Osteocyte (in vitro differentiated cells): Measurements from ENCODE around the gene HPRT1. TPM values are rescaled to one million over a fixed set of nuclear protein-coding genes. Genes with fewer than 3 reads are reported as not detected.

Source experiments
- DNase-seq: peaks from one replicate; pipeline ENCODE4 v3.0.0; 2021; ENCODE audit warnings: mixed read lengths; ENCODE audit not compliant: unreplicated experiment; ENCODE audit errors: extremely low spot score
- H3K27ac Mint-ChIP-seq: one replicate; pipeline ENCODE4 v1.8.0; 2021; ENCODE audit warnings: mild to moderate bottlenecking, mixed read lengths; ENCODE audit not compliant: unreplicated experiment
- H3K27me3 Mint-ChIP-seq: one replicate; pipeline ENCODE4 v1.8.0; 2021; ENCODE audit warnings: mixed read lengths; ENCODE audit not compliant: unreplicated experiment
- H3K36me3 Mint-ChIP-seq: one replicate; pipeline ENCODE4 v1.8.0; 2021; ENCODE audit warnings: mixed read lengths; ENCODE audit not compliant: unreplicated experiment
- H3K4me1 Mint-ChIP-seq: one replicate; pipeline ENCODE4 v1.8.0; 2021; ENCODE audit warnings: mixed read lengths; ENCODE audit not compliant: unreplicated experiment
- H3K4me3 Mint-ChIP-seq: one replicate; pipeline ENCODE4 v1.8.0; 2021; ENCODE audit warnings: mild to moderate bottlenecking, moderate library complexity, mixed read lengths; ENCODE audit not compliant: unreplicated experiment
- H3K9me3 Mint-ChIP-seq: one replicate; pipeline ENCODE4 v1.8.0; 2021; ENCODE audit warnings: mixed read lengths; ENCODE audit not compliant: unreplicated experiment
- CTCF ChIP-seq: fragments of 200-600 bp; sonication (generic); IDR thresholded peaks from 2 replicates; pipeline ENCODE4 v1.5.0; 2021; ENCODE audit warnings: antibody characterized with exemption, mild to moderate bottlenecking, moderate library complexity
- total RNA-seq: library from RNA; stranded (reverse); gene quantifications from 2 replicates; pipeline ENCODE4 v1.2.1, GENCODE V29; 2021

HPRT1 gene
- total RNA-seq, 1 donor from 2014 or later: 18.2 TPM

GRCh38 chrX:134502686-134503085 lies 42.7 kb downstream of the HPRT1 start:
- H3K27ac Mint-ChIP-seq: no peak overlapping the region
- H3K9me3 Mint-ChIP-seq: no peaks in the 10 kb centered on the region
- no peaks in the 10 kb centered on the region for H3K4me1 Mint-ChIP-seq
- H3K36me3 Mint-ChIP-seq: peaks cover 6% of the 10 kb centered on the region
- no peak for TF ChIP-seq CTCF
- H3K4me3 Mint-ChIP-seq: no peak overlapping the region
- peaks cover 2% of the 10 kb centered on the region for H3K27me3 Mint-ChIP-seq
- DNase-seq: no peak

DNA sequence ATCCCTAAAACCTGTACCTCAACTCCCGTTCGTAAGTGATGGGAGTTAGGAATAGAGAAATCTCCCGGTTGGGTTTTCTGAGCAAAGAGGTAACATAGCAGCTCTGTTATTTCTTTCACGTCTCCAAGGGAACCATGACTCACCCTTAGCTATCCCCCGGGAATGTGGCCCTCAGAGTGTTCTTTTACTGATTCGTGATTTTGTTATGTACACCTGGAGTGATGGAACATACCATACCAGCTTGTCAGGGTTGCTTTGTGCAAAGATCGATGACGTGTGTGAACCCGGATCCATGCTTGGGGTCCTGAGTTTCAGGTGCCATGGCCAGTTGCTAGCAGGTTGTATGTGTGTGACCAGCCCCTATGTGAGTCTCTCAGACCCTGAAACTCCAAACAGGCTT lies 52.6 kb downstream of the HPRT1 start:
- no peak for DNase-seq
- H3K27me3 Mint-ChIP-seq: no peaks in the 10 kb centered on the region
- TF ChIP-seq CTCF: no peak

GRCh38 chrX:134513091-134513490 lies 53.1 kb downstream of the HPRT1 start:
- Mint-ChIP-seq H3K27me3 (no peaks in the 10 kb centered on the region), H3K4me3 (no peak overlapping the region), H3K9me3 (no peaks in the 10 kb centered on the region), H3K36me3 (no peaks in the 10 kb centered on the region), H3K4me1 (peaks cover 13% of the 10 kb centered on the region), H3K27ac (peak overlapping the region; percentile 31)
- no peak for DNase-seq
- TF ChIP-seq CTCF: no peak

More for the DNA sequence above, 52.6 kb downstream of the HPRT1 start:
- peak overlapping the region; percentile 67 for H3K27ac Mint-ChIP-seq
- peaks cover 13% of the 10 kb centered on the region for H3K4me1 Mint-ChIP-seq
- no peaks in the 10 kb centered on the region for H3K36me3 Mint-ChIP-seq
- no peak overlapping the region for H3K4me3 Mint-ChIP-seq
- H3K9me3 Mint-ChIP-seq: no peaks in the 10 kb centered on the region

- DNase-seq: no peak
- no peaks in the 10 kb centered on the region for H3K27me3 Mint-ChIP-seq
- H3K4me1 Mint-ChIP-seq: peaks cover 10% of the 10 kb centered on the region
- H3K4me3 Mint-ChIP-seq: no peak overlapping the region
- no peak overlapping the region for H3K27ac Mint-ChIP-seq
- no peaks in the 10 kb centered on the region for H3K9me3 Mint-ChIP-seq
- no peaks in the 10 kb centered on the region for H3K36me3 Mint-ChIP-seq
- TF ChIP-seq CTCF: peak; percentile 77
These were observed 61.0 kb downstream of the HPRT1 start for GRCh38 chrX:134520860-134521390.

GRCh38 chrX:134524181-134524580 lies 64.2 kb downstream of the HPRT1 start:
- Mint-ChIP-seq H3K27ac (no peak overlapping the region), H3K4me1 (peaks cover 18% of the 10 kb centered on the region), H3K27me3 (no peaks in the 10 kb centered on the region), H3K9me3 (no peaks in the 10 kb centered on the region), H3K36me3 (no peaks in the 10 kb centered on the region), H3K4me3 (no peak overlapping the region)
- DNase-seq: no peak
- TF ChIP-seq CTCF: no peak
